ENCODE data around the gene COPS6.

Gene COPS6

GRCh38 chr7:100088621-100089457 lies at the start of gene COPS6:
COPS6 (plus strand) TSS chr7:100088969; CDS start chr7:100088991, 22 bp downstream.
- in situ Hi-C loops (cut with MboI; ENCODE audit: low sequenced_read_pairs): no loop called here

GRCh38 chr7:100040575-100040974 lies 48.2 kb upstream of the COPS6 start:
- in situ Hi-C loops (cut with MboI; ENCODE audit: low sequenced_read_pairs): no loop called here

- in situ Hi-C loops (cut with MboI; ENCODE audit: low sequenced_read_pairs): no loop called here
Measured at GRCh38 chr7:100044718-100045117, 44.1 kb upstream of the COPS6 start.

GRCh38 chr7:100048680-100049079 lies 40.1 kb upstream of the COPS6 start:
- in situ Hi-C loops (cut with MboI; ENCODE audit: low sequenced_read_pairs): no loop called here

- in situ Hi-C loops (cut with MboI; ENCODE audit: low sequenced_read_pairs): no loop called here
Measured at GRCh38 chr7:100049441-100050291, 39.1 kb upstream of the COPS6 start, which contains the start of gene ZSCAN21. ZSCAN21 (plus strand) TSS chr7:100049774; CDS start chr7:100057007, 7,233 bp downstream.

GRCh38 chr7:100051611-100052010 lies 37.2 kb upstream of the COPS6 start:
- in situ Hi-C loops (cut with MboI; ENCODE audit: low sequenced_read_pairs): no loop called here

GRCh38 chr7:100053215-100053614 lies 35.6 kb upstream of the COPS6 start:
- in situ Hi-C loops (cut with MboI; ENCODE audit: low sequenced_read_pairs): no loop called here

- in situ Hi-C loops (cut with MboI; ENCODE audit: low sequenced_read_pairs): no loop called here
Measured at GRCh38 chr7:100057006-100057405, 31.8 kb upstream of the COPS6 start.

GRCh38 chr7:100059251-100059739 lies 29.5 kb upstream of the COPS6 start:
- in situ Hi-C loops (cut with MboI; ENCODE audit: low sequenced_read_pairs): no loop called here

- in situ Hi-C loops (cut with MboI; ENCODE audit: low sequenced_read_pairs): no loop called here
Measured at GRCh38 chr7:100061518-100062193, 27.1 kb upstream of the COPS6 start.

- in situ Hi-C loops (cut with MboI; ENCODE audit: low sequenced_read_pairs): no loop called here
Measured at GRCh38 chr7:100063376-100063775, 25.4 kb upstream of the COPS6 start.

- in situ Hi-C loops (cut with MboI; ENCODE audit: low sequenced_read_pairs): no loop called here
Measured at GRCh38 chr7:100064162-100064561, 24.6 kb upstream of the COPS6 start.

GRCh38 chr7:100065452-100066186 lies 23.1 kb upstream of the COPS6 start:
- in situ Hi-C loops (cut with MboI; ENCODE audit: low sequenced_read_pairs): no loop called here

- in situ Hi-C loops (cut with MboI; ENCODE audit: low sequenced_read_pairs): no loop called here
Measured at GRCh38 chr7:100066953-100067352, 21.8 kb upstream of the COPS6 start.

- in situ Hi-C loops (cut with MboI; ENCODE audit: low sequenced_read_pairs): no loop called here
Measured at GRCh38 chr7:100069991-100070390, 18.8 kb upstream of the COPS6 start.

GRCh38 chr7:100071018-100071723 lies 17.6 kb upstream of the COPS6 start:
- in situ Hi-C loops (cut with MboI; ENCODE audit: low sequenced_read_pairs): no loop called here

GRCh38 chr7:100072462-100072861 lies 16.3 kb upstream of the COPS6 start:
- in situ Hi-C loops (cut with MboI; ENCODE audit: low sequenced_read_pairs): no loop called here

GRCh38 chr7:100074841-100075240 lies 13.9 kb upstream of the COPS6 start:
- in situ Hi-C loops (cut with MboI; ENCODE audit: low sequenced_read_pairs): no loop called here

- in situ Hi-C loops (cut with MboI; ENCODE audit: low sequenced_read_pairs): no loop called here
Measured at GRCh38 chr7:100075418-100075817, 13.4 kb upstream of the COPS6 start.

GRCh38 chr7:100077205-100077604 lies 11.6 kb upstream of the COPS6 start:
- in situ Hi-C loops (cut with MboI; ENCODE audit: low sequenced_read_pairs): no loop called here
